K562 (cell line): ENCODE measurements around the gene FGF2. TPM values are rescaled to one million over a fixed set of nuclear protein-coding genes. Genes with fewer than 3 reads are reported as not detected.
"Not testable (repeated sequence)": the region's sequence is repeated elsewhere in the genome, so short reads cannot be mapped to it uniquely, and the experiment has no call there.

ENCODE experiments used
- ATAC-seq: fragments of 200-7000 bp; cut with Tn5 transposase; 3 replicates; pipeline ENCODE4 v1.9.1; 2020; ENCODE audit warnings: moderate library complexity
- BruUV-seq: library from RNA; stranded (reverse); fragments of 400-500 nt; replicated peaks from 2 replicates; lab custom pipeline; 2021; lab: Mats Ljungman, UMichigan
- CTCF ChIA-PET: fragments of 300-600 bp; formaldehyde crosslinking; extraction: SDS; loops from one replicate; lab custom pipeline; 2021; ENCODE audit warnings: low intra/inter-chr PET ratio; lab: Yijun Ruan, JAX
- POLR2A ChIA-PET: fragments of 300-600, 350-650 bp; sonication (Branson Sonifier 250); formaldehyde crosslinking; extraction: SDS; loops from one replicate; lab custom pipeline; 2021; ENCODE audit warnings: antibody characterized with exemption, inconsistent platforms; lab: Yijun Ruan, JAX
- DNase-seq, 4 experiments: peaks; one replicate each; pipeline versions ENCODE4 v3.0.0 to v3.0.0-alpha.2; 2011 to 2018; ENCODE audit warnings: low spot score in 3 of 4, mixed read lengths in 3 of 4; ENCODE audit errors: extremely low read depth in 1 of 4
- FAIRE-seq: peaks from 2 replicates; lab custom pipeline; 2011; peaks lifted over from hg19 to GRCh38; lab: Jason Lieb, UNC
- H2AFZ ChIP-seq: 2 replicates; pipeline ENCODE4 v1.6.0; 2011; ENCODE audit warnings: low read depth, low read length, control low read depth, inconsistent platforms
- H3K27ac ChIP-seq: fragments of 200-600 bp; 3 replicates; pipeline ENCODE4 v1.8.0; 2011; ENCODE audit warnings: low read depth, mild to moderate bottlenecking, control low read depth, inconsistent platforms, low read length, moderate library complexity, mixed read lengths; ENCODE audit errors: extremely low read depth
- H3K27me3 ChIP-seq, 2 experiments: fragments of 300-600 bp in 1 of 2; 2 replicates in 1 of 2; 3 replicates in 1 of 2; pipeline versions ENCODE4 v1.6.0 to v1.8.0; 2011; ENCODE audit warnings: inconsistent platforms in 2 of 2, low read length in 2 of 2, mild to moderate bottlenecking in 1 of 2, mixed read lengths in 1 of 2, moderate library complexity in 1 of 2; ENCODE audit not compliant: control insufficient read depth in 2 of 2, insufficient read depth in 2 of 2
- H3K36me3 ChIP-seq: fragments of 300-600 bp; 3 replicates; pipeline ENCODE4 v1.8.0; 2011; ENCODE audit warnings: mild to moderate bottlenecking, low read length, inconsistent platforms; ENCODE audit not compliant: control insufficient read depth, insufficient read depth
- H3K4me1 ChIP-seq, 2 experiments: fragments of 200-600 bp in 1 of 2; replicated peaks in 1 of 2; 2 replicates in 1 of 2; 3 replicates in 1 of 2; pipeline versions ENCODE4 v1.5.1 to v1.8.0; 2011; ENCODE audit warnings: inconsistent platforms in 2 of 2, low read length in 2 of 2, mild to moderate bottlenecking in 1 of 2, mixed read lengths in 1 of 2, moderate library complexity in 1 of 2; ENCODE audit not compliant: control insufficient read depth in 2 of 2, insufficient read depth in 2 of 2
- H3K4me2 ChIP-seq: 2 replicates; pipeline ENCODE4 v1.6.1; 2011; ENCODE audit warnings: low read length, control low read depth, inconsistent platforms, mixed read lengths; ENCODE audit not compliant: insufficient read depth
- H3K4me3 ChIP-seq: fragments of 200-600 bp; sonication (generic), shearing (Covaris generic); 2 replicates; pipeline ENCODE4 v1.5.1; 2016; ENCODE audit warnings: control low read depth, inconsistent platforms
- H3K79me2 ChIP-seq: fragments of 200-600 bp; 3 replicates; pipeline ENCODE4 v1.8.0; 2011; ENCODE audit warnings: low read length, inconsistent platforms; ENCODE audit not compliant: control insufficient read depth, insufficient read depth
- H3K9ac ChIP-seq, 2 experiments: 2 replicates each; pipeline versions ENCODE4 v1.6.0 to v1.6.1; 2011; ENCODE audit warnings: low read depth in 2 of 2, low read length in 2 of 2, control low read depth in 1 of 2, inconsistent platforms in 1 of 2, mild to moderate bottlenecking in 1 of 2, mixed read lengths in 1 of 2; ENCODE audit not compliant: insufficient read depth in 1 of 2
- H3K9me1 ChIP-seq: one replicate; pipeline ENCODE4 v1.6.0; 2011; ENCODE audit warnings: inconsistent platforms, mild to moderate bottlenecking, low read length, moderate library complexity; ENCODE audit not compliant: control insufficient read depth, insufficient read depth
- H3K9me3 ChIP-seq: replicated peaks from 2 replicates; pipeline ENCODE4 v1.5.1; 2011; ENCODE audit warnings: low read depth, low read length, inconsistent platforms; ENCODE audit not compliant: control insufficient read depth, insufficient read depth
- H4K20me1 ChIP-seq: replicated peaks from 2 replicates; pipeline ENCODE4 v1.6.1; 2011; ENCODE audit warnings: low read length, inconsistent platforms, mixed read lengths; ENCODE audit not compliant: control insufficient read depth, insufficient read depth
- ZBTB33 ChIP-seq: sonication (generic); formaldehyde crosslinking; IDR thresholded peaks from 2 replicates; pipeline ENCODE4 v1.8.1; 2023; ENCODE audit warnings: mild to moderate bottlenecking, missing genetic modification reagents
- ZNF512 ChIP-seq: IDR thresholded peaks from 2 replicates; pipeline ENCODE4 v1.6.1; 2016; ENCODE audit warnings: missing genetic modification characterization, missing compliant biosample characterization
- WGBS: fragments of 100-300 bp; shearing (Covaris generic); methylation state at CpG from one replicate; pipeline ENCODE4 v1.1.6; 2016; ENCODE audit warnings: low coverage, mixed read lengths; ENCODE audit not compliant: insufficient coverage; ENCODE audit errors: missing lambda C conversion rate; 5-methylcytosine and 5-hydroxymethylcytosine counted together
- in situ Hi-C: fragments of 300-500 bp; cut with MboI; formaldehyde crosslinking; loops from 4 replicates; pipeline ENCODE4 v1.15.0; 2018; ENCODE audit warnings: inconsistent platforms, mixed read lengths
- intact Hi-C: fragments of 100-400 bp; cut with micrococcal nuclease; formaldehyde crosslinking; loops from 2 replicates; pipeline ENCODE4 v1.14.2; 2022
- polyA plus RNA-seq, 8 experiments: library from polyadenylated mRNA; depleted of rRNA in 4 of 8; stranded (reverse) in 5 of 8; unstranded in 3 of 8; fragments of >200 nt; fragmentation: Nextera tagmentation in 2 of 8; fragmentation: Illumina TruSeq in 1 of 8; extraction: Ambion mirVana in 2 of 8; extraction: Trizol in 1 of 8; gene quantifications; 2 replicates each; pipeline versions ENCODE4 v1.2.1 to v1.2.3, GENCODE V29; 2011 to 2014; ENCODE audit warnings: inconsistent platforms in 1 of 8, missing spikeins in 1 of 8
- total RNA-seq, 7 experiments: library from RNA; depleted of rRNA in 6 of 7; stranded (reverse); fragments of >200 nt in 6 of 7; fragmentation: Illumina TruSeq in 2 of 7; extraction: Trizol in 2 of 7; gene quantifications; 2 replicates each; pipeline versions ENCODE4 v1.2.1 to v1.2.3, GENCODE V29; 2011 to 2021; ENCODE audit warnings: low replicate concordance in 1 of 7

The FGF2 gene
- total and polyA plus RNA-seq, 9 of the 15 experiments (the other 6 are each of a cell fraction or from before 2014, with no cell fraction given) = 2.5 to 19.4 (median 9.2) TPM

GRCh38 chr4:122842984-122843531, 16.4 kb downstream of the FGF2 start (continued):
- TF ChIP-seq ZBTB33 (CRISPR knock-in tag) = peak; percentile 60; the same call in 1 of the 2 replicates
- TF ChIP-seq, all 486 proteins: peak for 1

DNA sequence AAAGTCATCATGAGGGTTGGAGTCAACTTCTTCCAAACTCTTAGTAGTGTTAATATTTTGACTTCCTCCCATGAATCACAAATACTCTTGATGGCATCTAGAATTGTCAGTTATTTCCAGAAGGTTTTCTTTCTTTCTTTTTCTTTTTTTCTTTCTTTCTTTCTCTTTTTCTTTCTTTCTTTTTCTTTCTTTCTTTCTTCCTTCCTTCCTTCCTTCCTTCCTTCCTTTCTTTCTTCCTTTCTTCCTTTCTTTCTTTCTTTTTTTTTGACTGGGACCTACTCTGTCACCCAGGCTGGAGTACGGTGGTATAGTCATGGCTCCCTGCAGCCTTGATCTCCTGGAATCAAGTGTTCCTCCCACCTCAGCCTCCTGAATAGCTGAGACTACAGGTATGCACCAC, 17.8 kb downstream of the FGF2 start:
- in situ Hi-C loops, FAIRE-seq, H3K4me2 ChIP-seq, H2AFZ ChIP-seq, BruUV-seq, H4K20me1 ChIP-seq, H3K9me3 ChIP-seq, H3K79me2 ChIP-seq, H3K27ac ChIP-seq, H3K27me3 ChIP-seq, H3K4me3 ChIP-seq, ATAC-seq, H3K4me1 ChIP-seq, H3K9ac ChIP-seq, POLR2A ChIA-PET, CTCF ChIA-PET, intact Hi-C loops, H3K9me1 ChIP-seq, DNase-seq: not testable (repeated sequence)
- WGBS = 100% methylated on average over 1 of the region's 1 CpG
- peak; percentile 71 for TF ChIP-seq ZNF512 (tag)
- peaks cover 26% of the 10 kb centered on the region for H3K36me3 ChIP-seq
